IPS-20b (cell line): ENCODE results near the gene ZFPM1.

ENCODE experiments used
- H3K27ac ChIP-seq: one replicate; pipeline ENCODE4 v1.5.1; 2013; ENCODE audit warnings: low read length
- H3K27me3 ChIP-seq: 2 replicates; pipeline ENCODE4 v1.6.1; 2013; ENCODE audit warnings: mild to moderate bottlenecking, low read length, inconsistent platforms; ENCODE audit not compliant: insufficient read depth
- H3K36me3 ChIP-seq: 2 replicates; pipeline ENCODE4 v1.6.1; 2013; ENCODE audit warnings: low read depth, mild to moderate bottlenecking, inconsistent platforms, low read length, moderate library complexity; ENCODE audit not compliant: insufficient read depth
- H3K4me1 ChIP-seq: 2 replicates; pipeline ENCODE4 v1.6.1; 2013; ENCODE audit warnings: mild to moderate bottlenecking, control low read depth, inconsistent platforms, low read length, moderate library complexity; ENCODE audit not compliant: insufficient read depth
- H3K4me3 ChIP-seq: 2 replicates; pipeline ENCODE4 v1.5.1; 2013; ENCODE audit warnings: mild to moderate bottlenecking, low read length, inconsistent platforms
- H3K9ac ChIP-seq: 2 replicates; pipeline ENCODE4 v1.6.1; 2013; ENCODE audit warnings: low read depth, mild to moderate bottlenecking, inconsistent platforms, low read length, moderate library complexity
- H3K9me3 ChIP-seq: 2 replicates; pipeline ENCODE4 v1.6.1; 2013; ENCODE audit warnings: mild to moderate bottlenecking, low read depth, low read length, inconsistent platforms; ENCODE audit not compliant: insufficient read depth

The ZFPM1 gene

GRCh38 chr16:88519938-88520653, 67.0 kb downstream of the ZFPM1 start:
- H3K4me1 ChIP-seq = no peaks in the 10 kb centered on the region
- H3K9ac ChIP-seq = no peak overlapping the region
- H3K36me3 ChIP-seq = no peaks in the 10 kb centered on the region
- no peak overlapping the region for H3K4me3 ChIP-seq
- H3K27me3 ChIP-seq = no peaks in the 10 kb centered on the region
- H3K9me3 ChIP-seq = no peaks in the 10 kb centered on the region; the same call in 1 of the 2 replicates
- no peak overlapping the region for H3K27ac ChIP-seq

- Histone ChIP-seq H3K4me1 (no peaks in the 10 kb centered on the region), H3K27me3 (no peaks in the 10 kb centered on the region), H3K9me3 (no peaks in the 10 kb centered on the region; the same call in 1 of the 2 replicates), H3K27ac (no peak overlapping the region), H3K9ac (no peak overlapping the region), H3K36me3 (no peaks in the 10 kb centered on the region), H3K4me3 (no peak overlapping the region)
Observed at GRCh38 chr16:88521674-88522073, 68.6 kb downstream of the ZFPM1 start.

GRCh38 chr16:88522276-88522949, 69.3 kb downstream of the ZFPM1 start:
- Histone ChIP-seq H3K4me3 (no peak overlapping the region), H3K27me3 (no peaks in the 10 kb centered on the region), H3K9ac (no peak overlapping the region), H3K27ac (no peak overlapping the region), H3K4me1 (no peaks in the 10 kb centered on the region), H3K9me3 (no peaks in the 10 kb centered on the region; the same call in 1 of the 2 replicates), H3K36me3 (no peaks in the 10 kb centered on the region)

GRCh38 chr16:88523309-88524161, 70.5 kb downstream of the ZFPM1 start:
- Histone ChIP-seq H3K36me3 (no peaks in the 10 kb centered on the region), H3K27ac (no peak overlapping the region), H3K4me1 (no peaks in the 10 kb centered on the region), H3K4me3 (no peak overlapping the region), H3K9me3 (no peaks in the 10 kb centered on the region; the same call in 1 of the 2 replicates), H3K27me3 (no peaks in the 10 kb centered on the region), H3K9ac (no peak overlapping the region)

GRCh38 chr16:88524274-88524972, 71.3 kb downstream of the ZFPM1 start:
- Histone ChIP-seq H3K27ac (no peak overlapping the region), H3K27me3 (no peaks in the 10 kb centered on the region)

GRCh38 chr16:88524973-88525662, 72.0 kb downstream of the ZFPM1 start:
- no peak overlapping the region for H3K27ac ChIP-seq
- no peaks in the 10 kb centered on the region for H3K9me3 ChIP-seq
- no peak overlapping the region for H3K9ac ChIP-seq
- H3K4me3 ChIP-seq = no peak overlapping the region
- H3K27me3 ChIP-seq = no peaks in the 10 kb centered on the region
- H3K4me1 ChIP-seq = no peaks in the 10 kb centered on the region
- 0 out of 2 replicates have a peak, but pooled peaks cover under 1% of the 10 kb centered on the region for H3K36me3 ChIP-seq

More at GRCh38 chr16:88524274-88524972, 71.3 kb downstream of the ZFPM1 start:
- Histone ChIP-seq H3K36me3 (no peaks in the 10 kb centered on the region), H3K4me3 (no peak overlapping the region), H3K9ac (no peak overlapping the region), H3K9me3 (no peaks in the 10 kb centered on the region), H3K4me1 (no peaks in the 10 kb centered on the region)

- Histone ChIP-seq H3K27me3 (no peaks in the 10 kb centered on the region), H3K9ac (no peak overlapping the region), H3K9me3 (no peaks in the 10 kb centered on the region), H3K27ac (no peak overlapping the region), H3K4me1 (no peaks in the 10 kb centered on the region), H3K4me3 (no peak overlapping the region), H3K36me3 (0 out of 2 replicates have a peak, but pooled peaks cover 6% of the 10 kb centered on the region)
Observed at GRCh38 chr16:88525663-88525990, 72.5 kb downstream of the ZFPM1 start.

- Histone ChIP-seq H3K4me3 (no peak overlapping the region), H3K9me3 (no peaks in the 10 kb centered on the region), H3K4me1 (no peaks in the 10 kb centered on the region), H3K9ac (no peak overlapping the region), H3K36me3 (0 out of 2 replicates have a peak, but pooled peaks cover 7% of the 10 kb centered on the region), H3K27me3 (no peaks in the 10 kb centered on the region), H3K27ac (no peak overlapping the region)
Observed at GRCh38 chr16:88526008-88526905, 73.2 kb downstream of the ZFPM1 start.

GRCh38 chr16:88526906-88527185, 73.8 kb downstream of the ZFPM1 start:
- no peak overlapping the region for H3K9ac ChIP-seq
- no peaks in the 10 kb centered on the region for H3K9me3 ChIP-seq
- H3K27ac ChIP-seq = no peak overlapping the region
- no peaks in the 10 kb centered on the region for H3K4me1 ChIP-seq
- no peak overlapping the region for H3K4me3 ChIP-seq
- H3K36me3 ChIP-seq = 0 out of 2 replicates have a peak, but pooled peaks cover 7% of the 10 kb centered on the region
- H3K27me3 ChIP-seq = no peaks in the 10 kb centered on the region

- H3K9ac ChIP-seq = no peak overlapping the region
- H3K27ac ChIP-seq = no peak overlapping the region
- H3K36me3 ChIP-seq = 0 out of 2 replicates have a peak, but pooled peaks cover 7% of the 10 kb centered on the region
- no peak overlapping the region for H3K4me3 ChIP-seq
- no peaks in the 10 kb centered on the region for H3K9me3 ChIP-seq
- no peaks in the 10 kb centered on the region for H3K27me3 ChIP-seq
- H3K4me1 ChIP-seq = no peaks in the 10 kb centered on the region
Observed at GRCh38 chr16:88527186-88527936, 74.3 kb downstream of the ZFPM1 start.
